ENCODE measurements around the gene KAT8. TPM values are rescaled to one million over a fixed set of nuclear protein-coding genes. Genes with fewer than 3 reads are reported as not detected.

The KAT8 gene
- total RNA-seq, 1 donor from 2014 or later: 33.5 TPM

GRCh38 chr16:31083081-31083480 lies 34.4 kb upstream of the KAT8 start:
- no peak overlapping the region for H3K4me3 ChIP-seq (ENCODE audit: insufficient read depth, low read depth, low read length)
- TF ChIP-seq CTCF (IDR thresholded peaks at IDR 0.05; ENCODE audit: insufficient read depth, low read depth, low read length): no peak
- TF ChIP-seq EZH2 (IDR thresholded peaks at IDR 0.05; ENCODE audit: insufficient read depth, low read length): no peak
- no peaks in the 10 kb centered on the region for H3K36me3 ChIP-seq (ENCODE audit: insufficient read depth, low read length)
- no peak overlapping the region for H3K4me2 ChIP-seq (ENCODE audit: low read length)
- no peak overlapping the region for H3K27ac ChIP-seq (ENCODE audit: low read depth, low read length)
- Mint-ChIP-seq H3K4me1 (ENCODE audit: low read depth, unreplicated experiment) (no peaks in the 10 kb centered on the region), H3K27ac (ENCODE audit: unreplicated experiment) (no peak overlapping the region), H3K36me3 (ENCODE audit: low read depth, unreplicated experiment) (peaks cover 18% of the 10 kb centered on the region), H3K9me3 (ENCODE audit: unreplicated experiment) (no peaks in the 10 kb centered on the region), H3K4me3 (ENCODE audit: unreplicated experiment) (no peak overlapping the region), H3K27me3 (ENCODE audit: low read depth, unreplicated experiment) (no peaks in the 10 kb centered on the region)
- FAIRE-seq (no peak), DNase-seq (ENCODE audit: low read depth) (no peak)
- peaks cover 66% of the 10 kb centered on the region for H4K20me1 ChIP-seq (ENCODE audit: insufficient read depth, low read length)
- peaks cover 41% of the 10 kb centered on the region for H3K79me2 ChIP-seq (ENCODE audit: insufficient read depth, low read length)
- peaks cover 8% of the 10 kb centered on the region for H3K4me1 ChIP-seq (ENCODE audit: insufficient read depth, low read length)
- H3K27me3 ChIP-seq (ENCODE audit: insufficient read depth, low read length): no peaks in the 10 kb centered on the region
- H3K9ac ChIP-seq (ENCODE audit: low read length): no peak overlapping the region
- no peaks in the 10 kb centered on the region for H3K9me3 ChIP-seq (ENCODE audit: insufficient read depth, low read depth, low read length)
- H2AFZ ChIP-seq (ENCODE audit: low read depth, low read length): no peak overlapping the region

- peaks cover 8% of the 10 kb centered on the region for H3K4me1 ChIP-seq (ENCODE audit: insufficient read depth, low read length)
- H3K27me3 ChIP-seq (ENCODE audit: insufficient read depth, low read length): no peaks in the 10 kb centered on the region
- H3K27ac ChIP-seq (ENCODE audit: low read depth, low read length): no peak overlapping the region
- H3K4me3 ChIP-seq (ENCODE audit: insufficient read depth, low read depth, low read length): no peak overlapping the region
- no peak overlapping the region for H3K4me2 ChIP-seq (ENCODE audit: low read length)
- H3K79me2 ChIP-seq (ENCODE audit: insufficient read depth, low read length): peaks cover 39% of the 10 kb centered on the region
- H3K36me3 ChIP-seq (ENCODE audit: insufficient read depth, low read length): no peaks in the 10 kb centered on the region
- Mint-ChIP-seq H3K4me3 (ENCODE audit: unreplicated experiment) (no peak overlapping the region), H3K9me3 (ENCODE audit: unreplicated experiment) (no peaks in the 10 kb centered on the region), H3K36me3 (ENCODE audit: low read depth, unreplicated experiment) (peaks cover 16% of the 10 kb centered on the region), H3K27me3 (ENCODE audit: low read depth, unreplicated experiment) (no peaks in the 10 kb centered on the region), H3K4me1 (ENCODE audit: low read depth, unreplicated experiment) (no peaks in the 10 kb centered on the region), H3K27ac (ENCODE audit: unreplicated experiment) (no peak overlapping the region)
- no peak overlapping the region for H2AFZ ChIP-seq (ENCODE audit: low read depth, low read length)
- no peak overlapping the region for H3K9ac ChIP-seq (ENCODE audit: low read length)
- FAIRE-seq (no peak), DNase-seq (ENCODE audit: low read depth) (no peak)
- H3K9me3 ChIP-seq (ENCODE audit: insufficient read depth, low read depth, low read length): no peaks in the 10 kb centered on the region
- H4K20me1 ChIP-seq (ENCODE audit: insufficient read depth, low read length): peaks cover 61% of the 10 kb centered on the region
- TF ChIP-seq EZH2 (IDR thresholded peaks at IDR 0.05; ENCODE audit: insufficient read depth, low read length) (no peak), CTCF (IDR thresholded peaks at IDR 0.05; ENCODE audit: insufficient read depth, low read depth, low read length) (no peak)
These were observed 33.9 kb upstream of the KAT8 start for GRCh38 chr16:31083556-31083955.

GRCh38 chr16:31083981-31084380 lies 33.5 kb upstream of the KAT8 start:
- Mint-ChIP-seq H3K27ac (ENCODE audit: unreplicated experiment) (no peak overlapping the region), H3K27me3 (ENCODE audit: low read depth, unreplicated experiment) (no peaks in the 10 kb centered on the region), H3K4me3 (ENCODE audit: unreplicated experiment) (no peak overlapping the region), H3K4me1 (ENCODE audit: low read depth, unreplicated experiment) (no peaks in the 10 kb centered on the region), H3K36me3 (ENCODE audit: low read depth, unreplicated experiment) (peaks cover 16% of the 10 kb centered on the region), H3K9me3 (ENCODE audit: unreplicated experiment) (no peaks in the 10 kb centered on the region)
- Histone ChIP-seq H3K9me3 (ENCODE audit: insufficient read depth, low read depth, low read length) (no peaks in the 10 kb centered on the region), H3K4me1 (ENCODE audit: insufficient read depth, low read length) (peaks cover 8% of the 10 kb centered on the region), H3K9ac (ENCODE audit: low read length) (no peak overlapping the region), H4K20me1 (ENCODE audit: insufficient read depth, low read length) (peaks cover 57% of the 10 kb centered on the region), H3K36me3 (ENCODE audit: insufficient read depth, low read length) (no peaks in the 10 kb centered on the region), H3K79me2 (ENCODE audit: insufficient read depth, low read length) (peaks cover 39% of the 10 kb centered on the region), H3K4me2 (ENCODE audit: low read length) (no peak overlapping the region), H2AFZ (ENCODE audit: low read depth, low read length) (no peak overlapping the region), H3K27ac (ENCODE audit: low read depth, low read length) (no peak overlapping the region), H3K27me3 (ENCODE audit: insufficient read depth, low read length) (no peaks in the 10 kb centered on the region), H3K4me3 (ENCODE audit: insufficient read depth, low read depth, low read length) (no peak overlapping the region)
- TF ChIP-seq EZH2 (IDR thresholded peaks at IDR 0.05; ENCODE audit: insufficient read depth, low read length): no peak
- TF ChIP-seq CTCF (IDR thresholded peaks at IDR 0.05; ENCODE audit: insufficient read depth, low read depth, low read length): no peak
- FAIRE-seq (no peak), DNase-seq (ENCODE audit: low read depth) (no peak)
